Bronchial epithelial cell (primary cell): ENCODE data around the gene BTBD7. TPM values are rescaled to one million over a fixed set of nuclear protein-coding genes. Genes with fewer than 3 reads are reported as not detected.

Source experiments
- DNase-seq: peaks from one replicate; pipeline ENCODE4 v3.0.0-alpha.2; 2010; ENCODE audit warnings: low read depth
- FAIRE-seq: peaks from 2 replicates; lab custom pipeline; 2011; peaks lifted over from hg19 to GRCh38; lab: Jason Lieb, UNC
- H3K27me3 ChIP-seq: 2 replicates; pipeline ENCODE4 v1.5.1; 2011; ENCODE audit warnings: low read length; ENCODE audit not compliant: control insufficient read depth, insufficient read depth
- H3K36me3 ChIP-seq: 2 replicates; pipeline ENCODE4 v1.5.1; 2011; ENCODE audit warnings: low read length; ENCODE audit not compliant: control insufficient read depth, insufficient read depth
- H3K4me3 ChIP-seq: 2 replicates; pipeline ENCODE4 v1.5.1; 2011; ENCODE audit warnings: mild to moderate bottlenecking, low read depth, low read length, control low read depth
- total RNA-seq: library from RNA; depleted of rRNA; stranded (reverse); fragments of >200 nt; gene quantifications from 2 replicates; pipeline ENCODE4 v1.2.1, GENCODE V29; 2014
- TF ChIP-seq, protein P1 (sequence below): IDR thresholded peaks from 2 replicates; pipeline ENCODE4 v1.5.1; 2011; ENCODE audit warnings: mild to moderate bottlenecking, moderate library complexity, low read length, control low read depth, inconsistent platforms; ENCODE audit not compliant: insufficient read depth, severe bottlenecking

BTBD7 gene
- total RNA-seq, 1 donor from 2014 or later: 20.3 TPM

- no peak overlapping the region for H3K4me3 ChIP-seq
- no peak for DNase-seq
- no peaks in the 10 kb centered on the region for H3K27me3 ChIP-seq
- TF ChIP-seq, protein P1, sequence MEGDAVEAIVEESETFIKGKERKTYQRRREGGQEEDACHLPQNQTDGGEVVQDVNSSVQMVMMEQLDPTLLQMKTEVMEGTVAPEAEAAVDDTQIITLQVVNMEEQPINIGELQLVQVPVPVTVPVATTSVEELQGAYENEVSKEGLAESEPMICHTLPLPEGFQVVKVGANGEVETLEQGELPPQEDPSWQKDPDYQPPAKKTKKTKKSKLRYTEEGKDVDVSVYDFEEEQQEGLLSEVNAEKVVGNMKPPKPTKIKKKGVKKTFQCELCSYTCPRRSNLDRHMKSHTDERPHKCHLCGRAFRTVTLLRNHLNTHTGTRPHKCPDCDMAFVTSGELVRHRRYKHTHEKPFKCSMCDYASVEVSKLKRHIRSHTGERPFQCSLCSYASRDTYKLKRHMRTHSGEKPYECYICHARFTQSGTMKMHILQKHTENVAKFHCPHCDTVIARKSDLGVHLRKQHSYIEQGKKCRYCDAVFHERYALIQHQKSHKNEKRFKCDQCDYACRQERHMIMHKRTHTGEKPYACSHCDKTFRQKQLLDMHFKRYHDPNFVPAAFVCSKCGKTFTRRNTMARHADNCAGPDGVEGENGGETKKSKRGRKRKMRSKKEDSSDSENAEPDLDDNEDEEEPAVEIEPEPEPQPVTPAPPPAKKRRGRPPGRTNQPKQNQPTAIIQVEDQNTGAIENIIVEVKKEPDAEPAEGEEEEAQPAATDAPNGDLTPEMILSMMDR: no peak
- no peak for FAIRE-seq
- no peaks in the 10 kb centered on the region for H3K36me3 ChIP-seq
These were observed 33.0 kb downstream of the BTBD7 start for GRCh38 chr14:93299866-93300265.

DNA sequence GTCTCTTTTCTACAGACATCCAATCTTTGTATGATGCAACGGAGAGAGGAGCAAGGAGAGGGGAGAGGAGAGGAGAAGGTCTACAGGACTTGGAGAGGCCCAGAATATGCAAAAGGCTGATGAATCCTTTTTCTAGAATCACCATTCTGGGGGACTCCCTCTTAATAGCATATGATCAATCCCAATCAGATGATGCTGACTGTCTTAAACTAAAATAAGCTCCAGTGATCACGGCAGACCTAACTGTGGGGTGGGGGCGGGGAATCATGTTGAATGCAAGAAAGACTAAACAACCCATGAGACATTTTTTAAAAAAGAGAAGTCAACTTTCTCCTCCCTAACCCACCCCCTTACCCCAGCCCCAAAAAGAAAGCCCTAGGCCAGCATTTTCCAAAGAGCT, 33.4 kb downstream of the BTBD7 start:
- FAIRE-seq (no peak), DNase-seq (no peak)
- Histone ChIP-seq H3K27me3 (no peaks in the 10 kb centered on the region), H3K4me3 (no peak overlapping the region), H3K36me3 (no peaks in the 10 kb centered on the region)
- TF ChIP-seq, protein P1: no peak

DNA sequence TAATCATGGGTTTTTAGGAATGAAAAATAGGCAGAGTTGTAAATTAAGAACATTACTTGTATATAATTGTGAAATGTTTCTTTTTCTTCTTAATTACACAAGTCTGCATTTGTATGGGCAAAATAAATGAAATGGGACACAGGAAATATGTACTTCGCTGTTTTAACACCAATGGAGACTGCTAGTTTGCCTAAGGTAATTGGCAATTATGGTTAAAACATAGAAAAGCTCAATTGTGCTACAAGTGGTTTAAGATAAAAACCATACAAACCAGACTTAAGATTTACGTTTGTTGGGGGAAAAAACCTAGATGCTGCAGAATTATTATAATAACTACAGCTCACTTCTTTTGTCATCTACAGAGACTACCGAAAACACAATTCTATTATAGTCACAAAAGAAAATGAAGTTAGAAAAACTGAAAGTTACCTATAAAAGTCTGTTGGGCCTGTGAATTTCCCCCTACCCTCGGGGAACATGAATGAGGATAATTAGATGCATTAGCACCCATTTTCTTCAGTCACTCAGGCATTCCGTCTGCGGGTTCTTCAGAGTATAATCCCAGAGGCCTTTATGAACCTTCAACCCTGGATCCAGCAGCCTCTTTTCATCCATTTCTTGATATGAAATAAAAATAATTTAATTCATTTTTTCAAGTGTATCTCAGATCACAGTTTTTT, 37.2 kb downstream of the BTBD7 start:
- TF ChIP-seq, protein P1: no peak
- H3K27me3 ChIP-seq: no peaks in the 10 kb centered on the region
- no peak overlapping the region for H3K4me3 ChIP-seq
- no peak for DNase-seq
- no peaks in the 10 kb centered on the region for H3K36me3 ChIP-seq
- FAIRE-seq: no peak

GRCh38 chr14:93286212-93286890, 46.5 kb downstream of the BTBD7 start:
- Histone ChIP-seq H3K4me3 (no peak overlapping the region), H3K27me3 (no peaks in the 10 kb centered on the region), H3K36me3 (no peaks in the 10 kb centered on the region)
- TF ChIP-seq, protein P1: no peak
- DNase-seq (no peak), FAIRE-seq (no peak)

DNA sequence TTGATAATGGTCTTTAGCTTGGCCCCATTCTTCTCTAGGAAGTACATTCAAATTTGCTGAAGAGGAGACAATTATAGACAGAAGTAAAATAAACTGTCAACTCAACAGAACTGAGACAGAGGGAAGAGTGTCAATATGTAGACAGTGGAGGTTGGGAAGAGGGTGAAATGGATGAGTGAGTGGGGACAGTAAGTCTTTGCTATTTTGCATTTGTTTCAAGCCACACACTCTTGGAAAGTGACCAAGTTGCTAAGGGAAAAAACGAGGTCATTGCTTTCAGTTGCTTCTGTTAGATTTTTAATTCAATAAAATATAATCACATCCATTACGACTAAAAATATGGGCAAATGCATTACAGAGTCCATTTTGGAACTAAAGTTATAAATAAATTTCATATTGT, 47.8 kb downstream of the BTBD7 start:
- Histone ChIP-seq H3K4me3 (no peak overlapping the region), H3K36me3 (no peaks in the 10 kb centered on the region), H3K27me3 (no peaks in the 10 kb centered on the region)
- FAIRE-seq: no peak
- TF ChIP-seq, protein P1: no peak
- DNase-seq: no peak

DNA sequence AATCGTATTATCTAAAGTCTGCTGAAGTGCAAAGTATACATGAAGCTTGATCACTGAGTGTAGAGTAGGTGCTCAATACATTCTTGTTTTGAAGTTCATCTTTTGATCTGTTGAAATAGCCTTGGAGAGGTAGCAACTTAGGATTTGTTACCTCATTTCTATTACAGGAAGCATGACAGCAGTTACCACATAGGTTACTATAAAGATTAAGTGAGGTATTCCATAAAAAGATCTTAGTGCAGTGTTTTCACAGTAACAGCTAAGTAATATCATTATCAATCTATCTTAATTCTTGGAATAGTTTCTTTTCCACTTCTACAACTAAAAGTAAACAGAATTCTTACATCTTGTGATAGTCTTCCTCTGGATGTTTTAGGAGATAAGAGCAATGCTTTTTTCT, 50.9 kb downstream of the BTBD7 start:
- H3K36me3 ChIP-seq: peaks cover 1% of the 10 kb centered on the region
- no peak overlapping the region for H3K4me3 ChIP-seq
- H3K27me3 ChIP-seq: no peaks in the 10 kb centered on the region
- FAIRE-seq: no peak
- TF ChIP-seq, protein P1: no peak
- no peak for DNase-seq
